OCI-LY1 (cell line): ENCODE measurements around the gene ROPN1L.
"Not testable (repeated sequence)": the region's sequence is repeated elsewhere in the genome, so short reads cannot be mapped to it uniquely, and the experiment has no call there.

Experiments used
- H2AFZ ChIP-seq: fragments of 200-600 bp; sonication (generic), shearing (Covaris generic); 2 replicates; pipeline ENCODE4 v1.6.0; 2014; ENCODE audit warnings: antibody characterized with exemption, mild to moderate bottlenecking, low read length
- H3F3A ChIP-seq: fragments of 200-600 bp; sonication (generic), shearing (Covaris generic); 2 replicates; pipeline ENCODE4 v1.6.0; 2014; ENCODE audit warnings: mild to moderate bottlenecking, antibody characterized with exemption, low read length, moderate library complexity; ENCODE audit not compliant: insufficient read depth
- H3K27ac ChIP-seq: fragments of 200-600 bp; sonication (generic); 2 replicates; pipeline ENCODE4 v1.5.1; 2014; ENCODE audit warnings: low read length, mixed run types, mild to moderate bottlenecking, low read depth; ENCODE audit not compliant: poor library complexity, severe bottlenecking
- H3K27me3 ChIP-seq: fragments of 200-600 bp; sonication (generic); 2 replicates; pipeline ENCODE4 v1.6.0; 2014; ENCODE audit warnings: antibody characterized with exemption, mild to moderate bottlenecking, low read length, moderate library complexity; ENCODE audit not compliant: insufficient read depth
- H3K36me3 ChIP-seq: fragments of 200-600 bp; sonication (generic); 2 replicates; pipeline ENCODE4 v1.6.1; 2014; ENCODE audit warnings: mild to moderate bottlenecking, antibody characterized with exemption, low read length, moderate library complexity, mixed read lengths; ENCODE audit not compliant: insufficient read depth
- H3K4me1 ChIP-seq: fragments of 200-600 bp; sonication (generic); 2 replicates; pipeline ENCODE4 v1.5.1; 2014; ENCODE audit warnings: mild to moderate bottlenecking, low read length, moderate library complexity; ENCODE audit not compliant: insufficient read depth, severe bottlenecking
- H3K4me2 ChIP-seq: fragments of 200-600 bp; sonication (generic), shearing (Covaris generic); 2 replicates; pipeline ENCODE4 v1.6.1; 2014; ENCODE audit warnings: low read length
- H3K4me3 ChIP-seq: fragments of 200-600 bp; sonication (generic); 2 replicates; pipeline ENCODE4 v1.5.1; 2014; ENCODE audit warnings: low read length, low read depth, mild to moderate bottlenecking, mixed read lengths; ENCODE audit not compliant: poor library complexity, severe bottlenecking
- H3K79me2 ChIP-seq: fragments of 200-600 bp; shearing (Covaris generic); 2 replicates; pipeline ENCODE4 v1.6.1; 2016; ENCODE audit warnings: mixed run types, low read length, mixed read lengths; ENCODE audit not compliant: insufficient read depth
- H3K9ac ChIP-seq: fragments of 200-600 bp; sonication (generic), shearing (Covaris generic); 2 replicates; pipeline ENCODE4 v1.6.1; 2014; ENCODE audit warnings: mild to moderate bottlenecking, low read length, mixed read lengths
- H3K9me2 ChIP-seq: fragments of 200-600 bp; sonication (generic), shearing (Covaris generic); 2 replicates; pipeline ENCODE4 v1.6.1; 2014; ENCODE audit warnings: low read depth, mild to moderate bottlenecking, low read length, mixed read lengths
- H3K9me3 ChIP-seq: fragments of 200-600 bp; shearing (Covaris generic); 2 replicates; pipeline ENCODE4 v1.6.1; 2014; ENCODE audit warnings: low read length, mixed read lengths
- H4K20me1 ChIP-seq: fragments of 200-600 bp; sonication (generic), shearing (Covaris generic); 2 replicates; pipeline ENCODE4 v1.6.0; 2016; ENCODE audit warnings: mild to moderate bottlenecking, low read length; ENCODE audit not compliant: insufficient read depth
- CTCF ChIP-seq: fragments of 200-600 bp; sonication (generic), shearing (Covaris generic); IDR thresholded peaks from 2 replicates; pipeline ENCODE4 v1.5.1; 2017; ENCODE audit warnings: mild to moderate bottlenecking, antibody characterized with exemption, low read length, moderate library complexity, mixed read lengths
- EZH2 ChIP-seq: fragments of 200-600 bp; sonication (generic), shearing (Covaris generic); IDR thresholded peaks from 2 replicates; pipeline ENCODE4 v1.8.0; 2017; ENCODE audit warnings: borderline replicate concordance, mixed run types, mild to moderate bottlenecking, antibody characterized with exemption, low read length, moderate library complexity, mixed read lengths

The ROPN1L gene

GRCh38 chr5:10490927-10491672 is 49.4 kb downstream of the ROPN1L start:
- Histone ChIP-seq H3K4me1 (no peaks in the 10 kb centered on the region), H3K27ac (no peak overlapping the region), H3K9me2 (no peaks in the 10 kb centered on the region), H4K20me1 (no peaks in the 10 kb centered on the region), H3F3A (no peaks in the 10 kb centered on the region), H3K4me3 (no peak overlapping the region), H3K27me3 (no peaks in the 10 kb centered on the region), H3K9ac (no peak overlapping the region), H2AFZ (no peak overlapping the region), H3K4me2 (no peak overlapping the region), H3K79me2 (no peaks in the 10 kb centered on the region), H3K9me3 (peaks cover 10% of the 10 kb centered on the region), H3K36me3 (no peaks in the 10 kb centered on the region; the same call in 1 of the 2 replicates)
- no peak for TF ChIP-seq EZH2
- TF ChIP-seq CTCF, result no peak

- no peak overlapping the region for H3K9ac ChIP-seq
- no peak overlapping the region for H3K27ac ChIP-seq
- H3K4me3 ChIP-seq, result no peak overlapping the region
- H3F3A ChIP-seq, result no peaks in the 10 kb centered on the region
- H3K27me3 ChIP-seq, result no peaks in the 10 kb centered on the region
- H3K9me3 ChIP-seq, result peaks cover 10% of the 10 kb centered on the region
- H3K4me2 ChIP-seq, result no peak overlapping the region
- no peaks in the 10 kb centered on the region; the same call in 1 of the 2 replicates for H3K36me3 ChIP-seq
- H2AFZ ChIP-seq, result no peak overlapping the region
- H3K79me2 ChIP-seq, result no peaks in the 10 kb centered on the region
- H4K20me1 ChIP-seq, result no peaks in the 10 kb centered on the region
- H3K9me2 ChIP-seq, result no peaks in the 10 kb centered on the region
- no peak for TF ChIP-seq CTCF
- TF ChIP-seq EZH2, result no peak
- no peaks in the 10 kb centered on the region for H3K4me1 ChIP-seq
These were observed 50.0 kb downstream of the ROPN1L start for GRCh38 chr5:10491673-10492026.

GRCh38 chr5:10493884-10494283 is 52.2 kb downstream of the ROPN1L start:
- no peaks in the 10 kb centered on the region for H3K27me3 ChIP-seq
- no peak overlapping the region for H2AFZ ChIP-seq
- H3K79me2 ChIP-seq, result no peaks in the 10 kb centered on the region
- H3K4me1 ChIP-seq, result no peaks in the 10 kb centered on the region
- H3K4me3 ChIP-seq, result no peak overlapping the region
- peaks cover 10% of the 10 kb centered on the region for H3K9me3 ChIP-seq
- H3K27ac ChIP-seq, result no peak overlapping the region
- H4K20me1 ChIP-seq, result no peaks in the 10 kb centered on the region
- no peak for TF ChIP-seq CTCF
- TF ChIP-seq EZH2, result no peak
- H3K36me3 ChIP-seq, result no peaks in the 10 kb centered on the region; the same call in 1 of the 2 replicates
- H3K4me2 ChIP-seq, result no peak overlapping the region
- H3K9ac ChIP-seq, result no peak overlapping the region
- H3K9me2 ChIP-seq, result no peaks in the 10 kb centered on the region
- no peaks in the 10 kb centered on the region for H3F3A ChIP-seq

GRCh38 chr5:10494497-10494896 is 52.8 kb downstream of the ROPN1L start:
- not testable (repeated sequence) for H3K36me3 ChIP-seq, H3F3A ChIP-seq, H4K20me1 ChIP-seq, H3K27ac ChIP-seq, H3K9me2 ChIP-seq, H3K27me3 ChIP-seq, H3K9me3 ChIP-seq, H2AFZ ChIP-seq, H3K9ac ChIP-seq, H3K4me1 ChIP-seq, H3K79me2 ChIP-seq, H3K4me3 ChIP-seq, H3K4me2 ChIP-seq
